Fibroblast of lung (primary cell): ENCODE data around the gene RAB3A.

Experiments used
- CTCF ChIP-seq, 2 donors: IDR thresholded peaks in 1 of 2; conservative IDR thresholded peaks in 1 of 2; 1 replicate in 1 of 2; 2 replicates in 1 of 2; pipeline ENCODE4 v1.5.1; 2011 to 2012; ENCODE audit warnings: low read length in 2 of 2, control low read depth in 1 of 2, inconsistent platforms in 1 of 2, low read depth in 1 of 2, mild to moderate bottlenecking in 1 of 2
- EZH2 ChIP-seq: IDR thresholded peaks from 2 replicates; pipeline ENCODE4 v1.5.1; 2012; ENCODE audit warnings: low read length, control low read depth, mild to moderate bottlenecking; ENCODE audit errors: missing control alignments

- TF ChIP-seq CTCF (conservative IDR thresholded peaks at IDR 0.05 in 1 of 2, IDR thresholded peaks at IDR 0.05 in 1 of 2; ENCODE audit: low read depth in 1 of 2, low read length in 2 of 2) (no peak), EZH2 (no peak)
These were observed 23.3 kb upstream of the RAB3A start for GRCh38 chr19:18226956-18227780.
